ENCODE data around the gene MDM2. TPM values are rescaled to one million over a fixed set of nuclear protein-coding genes. Genes with fewer than 3 reads are reported as not detected.
A peak's percentile ranks its signal among the peaks of the same experiment; 100 is the strongest.

MDM2 gene
- total and polyA plus RNA-seq, 2 of the 13 experiments (the other 11 are each of a cell fraction or from before 2014, with no cell fraction given), result 29.3 to 314 TPM

DNA sequence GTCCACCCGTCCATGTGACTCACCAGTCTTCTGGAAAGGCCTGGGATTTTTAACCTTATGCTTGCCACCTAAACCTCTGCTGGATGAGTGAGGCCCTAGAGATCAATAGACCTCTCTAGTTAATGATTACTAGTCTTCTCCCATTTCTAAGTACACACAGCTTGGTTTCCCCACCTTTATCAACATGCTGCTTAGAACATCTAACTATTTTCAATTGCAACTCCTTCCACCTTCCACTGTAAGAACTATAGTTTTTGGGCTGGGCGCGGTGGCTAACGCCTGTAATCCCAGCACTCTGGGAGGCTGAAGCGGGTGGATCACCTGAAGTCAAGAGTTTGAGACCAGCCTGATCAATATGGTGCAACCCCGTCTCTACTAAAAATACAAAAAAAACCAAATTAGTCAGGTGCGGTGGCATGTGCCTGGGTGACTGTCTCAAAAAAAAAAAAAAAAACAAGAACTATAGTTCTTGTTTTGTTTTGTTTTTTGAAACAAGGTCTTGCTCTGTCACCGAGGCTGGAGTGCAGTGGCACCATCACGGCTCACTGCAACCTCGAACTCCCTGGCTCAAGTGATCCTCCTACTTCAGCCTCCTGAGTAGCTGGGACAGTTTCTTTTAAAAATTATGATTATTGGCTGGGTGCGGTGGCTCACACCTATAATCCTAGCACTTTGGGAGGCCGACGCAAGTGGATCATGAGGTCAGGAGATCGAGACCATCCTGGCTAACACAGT lies 18.7 kb upstream of the MDM2 start (continued):
- no peak for TF ChIP-seq ZNF383 (CRISPR knock-in tag; IDR thresholded peaks at IDR 0.05; ENCODE audit: borderline replicate concordance)
- TF ChIP-seq NFYB (CRISPR knock-in tag; IDR thresholded peaks at IDR 0.05), result no peak
- no peak for TF ChIP-seq ZNF615 (CRISPR knock-in tag; IDR thresholded peaks at IDR 0.05; ENCODE audit: borderline replicate concordance)
- TF ChIP-seq ZNF607 (CRISPR knock-in tag; IDR thresholded peaks at IDR 0.05; ENCODE audit: borderline replicate concordance), result 0 out of 2 replicates have a peak, but pooled peaks have one; percentile 13
- TF ChIP-seq ZNF839 (CRISPR knock-in tag; IDR thresholded peaks at IDR 0.05; ENCODE audit: borderline replicate concordance), result no peak
- TF ChIP-seq MEF2D (CRISPR knock-in tag; IDR thresholded peaks at IDR 0.05), result 0 out of 2 replicates have a peak, but pooled peaks have one; percentile 46
- 0 out of 2 replicates have a peak, but pooled peaks have one; percentile 51 for TF ChIP-seq ZNF280D (CRISPR knock-in tag; IDR thresholded peaks at IDR 0.05)
- TF ChIP-seq ZNF253 (CRISPR knock-in tag; IDR thresholded peaks at IDR 0.05; ENCODE audit: borderline replicate concordance), result no peak
- TF ChIP-seq SMYD3 (CRISPR knock-in tag; IDR thresholded peaks at IDR 0.05), result no peak

Data from HepG2 (cell line).